Measurements from ENCODE around the gene CTDP1.

DNA sequence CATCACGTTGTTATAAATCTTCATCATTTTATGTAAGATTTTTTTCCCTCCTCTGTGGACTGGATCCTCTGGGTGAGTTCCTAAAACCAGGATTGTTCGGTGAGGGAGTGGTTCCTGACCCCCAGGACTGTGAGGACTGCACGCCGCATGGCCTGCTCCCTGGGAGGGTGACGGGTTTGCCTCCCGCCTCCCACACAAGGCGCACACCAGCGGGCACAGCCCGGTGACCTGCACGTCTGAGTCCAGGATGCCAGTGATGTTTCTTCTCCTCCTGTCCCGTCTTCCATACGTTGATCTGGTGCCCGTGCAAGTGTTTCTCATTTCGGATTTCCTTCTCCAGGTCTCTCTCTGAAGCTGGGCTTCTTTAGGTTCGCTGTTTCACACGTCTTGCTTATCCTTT lies 27.1 kb downstream of the CTDP1 start:
- no peak for TF ChIP-seq CTCF (IDR thresholded peaks at IDR 0.05; ENCODE audit: low read length)
- TF ChIP-seq EZH2 (optimal IDR thresholded peaks at IDR 0.05; ENCODE audit: low read depth, low read length), result no peak

Data from MM.1S (cell line).